ENCODE results near the gene PSMC3.

GRCh38 chr11:47446833-47447232, 20.6 kb upstream of the PSMC3 start:
- TF ChIP-seq CTCF (IDR thresholded peaks at IDR 0.05) (no peak), POLR2AphosphoS5 (IDR thresholded peaks at IDR 0.05; ENCODE audit: low read depth, low read length) (no peak), TCF7L2 (IDR thresholded peaks at IDR 0.05; ENCODE audit: low read depth, low read length) (no peak), REST (IDR thresholded peaks at IDR 0.05; ENCODE audit: insufficient read depth in 1 of 2, low read depth in 2 of 2, low read length in 1 of 2) (no peak)
